ENCODE measurements around the gene JARID2.

DNA sequence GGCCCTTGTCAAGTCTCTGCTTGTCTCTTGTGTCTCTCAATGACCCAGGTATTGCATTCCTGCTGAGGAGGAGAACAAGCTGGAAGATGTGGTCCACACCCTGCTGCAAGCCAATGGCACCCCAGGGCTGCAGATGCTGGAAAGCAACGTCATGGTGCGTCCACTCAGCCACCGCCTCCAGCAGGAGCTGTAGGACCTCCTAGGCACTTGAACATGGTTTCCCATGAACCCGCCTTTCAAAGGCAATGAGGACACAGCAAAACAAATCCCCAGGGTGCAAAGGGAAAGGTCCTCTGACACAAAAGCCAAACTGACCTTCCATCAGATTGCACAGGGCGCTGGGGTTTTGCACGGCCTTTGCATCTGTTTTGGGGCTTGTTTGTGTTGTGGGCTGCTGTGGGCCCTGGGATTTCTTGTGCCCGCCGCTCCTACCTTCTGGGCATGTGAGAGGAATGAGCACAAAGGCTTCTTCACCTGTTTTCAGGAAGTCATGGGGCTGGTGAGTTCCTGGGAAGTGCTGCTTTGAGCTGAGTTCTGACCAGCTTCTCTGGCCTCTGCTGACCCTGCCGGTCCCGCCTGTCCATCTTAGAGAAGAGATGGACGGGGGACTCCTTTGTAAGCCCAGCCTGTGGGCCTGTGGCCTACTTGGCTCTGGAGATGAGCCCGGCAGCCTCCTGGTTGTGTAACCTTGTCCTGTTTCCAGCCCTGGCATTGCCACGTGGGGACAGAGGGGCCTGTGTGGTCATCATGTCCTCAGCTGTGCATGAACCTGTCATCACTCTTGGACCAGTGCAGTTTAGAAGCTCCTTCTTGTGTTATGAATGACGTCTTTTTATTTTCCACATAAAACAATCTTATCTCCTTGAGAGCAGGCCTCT is 265.6 kb downstream of the JARID2 start:
- no peak for TF ChIP-seq POLR2A (IDR thresholded peaks at IDR 0.05)
- TF ChIP-seq, protein P1, sequence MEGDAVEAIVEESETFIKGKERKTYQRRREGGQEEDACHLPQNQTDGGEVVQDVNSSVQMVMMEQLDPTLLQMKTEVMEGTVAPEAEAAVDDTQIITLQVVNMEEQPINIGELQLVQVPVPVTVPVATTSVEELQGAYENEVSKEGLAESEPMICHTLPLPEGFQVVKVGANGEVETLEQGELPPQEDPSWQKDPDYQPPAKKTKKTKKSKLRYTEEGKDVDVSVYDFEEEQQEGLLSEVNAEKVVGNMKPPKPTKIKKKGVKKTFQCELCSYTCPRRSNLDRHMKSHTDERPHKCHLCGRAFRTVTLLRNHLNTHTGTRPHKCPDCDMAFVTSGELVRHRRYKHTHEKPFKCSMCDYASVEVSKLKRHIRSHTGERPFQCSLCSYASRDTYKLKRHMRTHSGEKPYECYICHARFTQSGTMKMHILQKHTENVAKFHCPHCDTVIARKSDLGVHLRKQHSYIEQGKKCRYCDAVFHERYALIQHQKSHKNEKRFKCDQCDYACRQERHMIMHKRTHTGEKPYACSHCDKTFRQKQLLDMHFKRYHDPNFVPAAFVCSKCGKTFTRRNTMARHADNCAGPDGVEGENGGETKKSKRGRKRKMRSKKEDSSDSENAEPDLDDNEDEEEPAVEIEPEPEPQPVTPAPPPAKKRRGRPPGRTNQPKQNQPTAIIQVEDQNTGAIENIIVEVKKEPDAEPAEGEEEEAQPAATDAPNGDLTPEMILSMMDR (IDR thresholded peaks at IDR 0.05) = no peak

Data from thyroid gland (tissue), 4 donors.